ENCODE results near the gene TIPRL.

Gene TIPRL

GRCh38 chr1:168178638-168179437 lies at the start of gene TIPRL:
TIPRL (plus strand) TSS chr1:168178962; CDS start chr1:168179078, 116 bp downstream.
- peak within 1 kb of the TSS; percentile 92 for H3K4me3 ChIP-seq (replicated peaks; ENCODE audit: low read depth, low read length)
- peak; percentile 98 for DNase-seq (ENCODE audit: extremely low read depth, low read depth)
- peak; percentile 56 for TF ChIP-seq CTCF (IDR thresholded peaks at IDR 0.05; ENCODE audit: low read depth, low read length, missing control alignments)

GRCh38 chr1:168129933-168130332 lies 48.8 kb upstream of the TIPRL start:
- TF ChIP-seq CTCF (IDR thresholded peaks at IDR 0.05; ENCODE audit: low read depth, low read length, missing control alignments), result no peak
- no peak for DNase-seq (ENCODE audit: extremely low read depth, low read depth)

GRCh38 chr1:168134132-168134531 lies 44.6 kb upstream of the TIPRL start:
- no peak for TF ChIP-seq CTCF (IDR thresholded peaks at IDR 0.05; ENCODE audit: low read depth, low read length, missing control alignments)

More at GRCh38 chr1:168129933-168130332, 48.8 kb upstream of the TIPRL start:
- no peak overlapping the region for H3K4me3 ChIP-seq (replicated peaks; ENCODE audit: low read depth, low read length)

GRCh38 chr1:168134642-168135041 lies 44.1 kb upstream of the TIPRL start:
- DNase-seq (ENCODE audit: extremely low read depth, low read depth), result no peak
- H3K4me3 ChIP-seq (replicated peaks; ENCODE audit: low read depth, low read length), result no peak overlapping the region
- TF ChIP-seq CTCF (IDR thresholded peaks at IDR 0.05; ENCODE audit: low read depth, low read length, missing control alignments), result no peak

More at GRCh38 chr1:168134132-168134531, 44.6 kb upstream of the TIPRL start:
- DNase-seq (ENCODE audit: extremely low read depth, low read depth), result no peak
- H3K4me3 ChIP-seq (replicated peaks; ENCODE audit: low read depth, low read length), result no peak overlapping the region

- peak overlapping the region; percentile 64 for H3K4me3 ChIP-seq (replicated peaks; ENCODE audit: low read depth, low read length)
- no peak for DNase-seq (ENCODE audit: extremely low read depth, low read depth)
- TF ChIP-seq CTCF (IDR thresholded peaks at IDR 0.05; ENCODE audit: low read depth, low read length, missing control alignments), result no peak
Observed at GRCh38 chr1:168135116-168135920, 43.4 kb upstream of the TIPRL start.

- TF ChIP-seq CTCF (IDR thresholded peaks at IDR 0.05; ENCODE audit: low read depth, low read length, missing control alignments), result no peak
- peak overlapping the region; percentile 64 for H3K4me3 ChIP-seq (replicated peaks; ENCODE audit: low read depth, low read length)
- no peak for DNase-seq (ENCODE audit: extremely low read depth, low read depth)
Observed at GRCh38 chr1:168135921-168136708, 42.6 kb upstream of the TIPRL start.
